Gastroesophageal sphincter (tissue), 4 donors: Measurements from ENCODE around the gene MCC. TPM values are rescaled to one million over a fixed set of nuclear protein-coding genes. Genes with fewer than 3 reads are reported as not detected.

ENCODE experiments used
- ATAC-seq: fragments of 150-250 bp; one replicate; pipeline ENCODE4 v1.9.1; 2016; ENCODE audit warnings: mild to moderate bottlenecking, moderate library complexity
- H3K27ac ChIP-seq, 4 donors: fragments of 200-600 bp; sonication (generic) in 3 of 4; 1 replicate in 3 of 4; 2 replicates in 1 of 4; pipeline ENCODE4 v1.5.1; 2016 to 2019
- H3K27me3 ChIP-seq: fragments of 200-600 bp; sonication (generic); one replicate; pipeline ENCODE4 v1.5.1; 2019
- H3K36me3 ChIP-seq, 2 donors: fragments of 200-600 bp; sonication (generic); one replicate each; pipeline ENCODE4 v1.5.1; 2019; ENCODE audit warnings: control low read depth in 1 of 2
- H3K4me1 ChIP-seq, 3 donors: fragments of 200-600 bp; sonication (generic); 1 replicate in 2 of 3; 2 replicates in 1 of 3; pipeline ENCODE4 v1.5.1; 2016 to 2019; ENCODE audit warnings: control low read depth in 2 of 3
- H3K4me3 ChIP-seq, 2 donors: fragments of 200-600 bp; sonication (generic); one replicate each; pipeline ENCODE4 v1.5.1; 2019; ENCODE audit warnings: mild to moderate bottlenecking in 1 of 2, moderate library complexity in 1 of 2
- H3K9me3 ChIP-seq, 3 donors: fragments of 200-600 bp; sonication (generic); one replicate each; pipeline ENCODE4 v1.5.1; 2017 to 2019; ENCODE audit warnings: control low read depth in 2 of 3
- CTCF ChIP-seq, 4 experiments: fragments of 200-600 bp in 2 of 4; fragments of 450-650 bp in 2 of 4; sonication (generic) in 1 of 4; IDR thresholded peaks; one replicate each; pipeline ENCODE4 v1.5.1; 2017 to 2019; ENCODE audit warnings: antibody characterized with exemption in 4 of 4, mild to moderate bottlenecking in 2 of 4, moderate library complexity in 2 of 4
- EP300 ChIP-seq: sonication (generic); formaldehyde crosslinking; IDR thresholded peaks from one replicate; pipeline ENCODE4 v1.6.1; 2017; ENCODE audit warnings: antibody characterized with exemption, mild to moderate bottlenecking
- POLR2A ChIP-seq, 2 donors: fragments of 450-650 bp; IDR thresholded peaks; one replicate each; pipeline ENCODE4 v1.6.1; 2017; ENCODE audit warnings: antibody characterized with exemption in 2 of 2, mild to moderate bottlenecking in 2 of 2, moderate library complexity in 1 of 2
- POLR2AphosphoS5 ChIP-seq: sonication (generic); formaldehyde crosslinking; IDR thresholded peaks from one replicate; pipeline ENCODE4 v1.6.1; 2017; ENCODE audit warnings: antibody characterized with exemption
- WGBS, 2 donors: methylation state at CpG; one replicate each; pipeline ENCODE4 v1.1.5; 2018; ENCODE audit warnings: low coverage in 1 of 2; 5-methylcytosine and 5-hydroxymethylcytosine counted together
- total RNA-seq, 4 donors: library from RNA; depleted of rRNA; stranded (reverse); fragments of >200 nt; gene quantifications; one replicate each; pipeline ENCODE4 v1.1.0, GENCODE V29; 2016

MCC gene
- total RNA-seq, 4 donors from 2014 or later: 20.5 to 28.7 (median 23.5) TPM

DNA sequence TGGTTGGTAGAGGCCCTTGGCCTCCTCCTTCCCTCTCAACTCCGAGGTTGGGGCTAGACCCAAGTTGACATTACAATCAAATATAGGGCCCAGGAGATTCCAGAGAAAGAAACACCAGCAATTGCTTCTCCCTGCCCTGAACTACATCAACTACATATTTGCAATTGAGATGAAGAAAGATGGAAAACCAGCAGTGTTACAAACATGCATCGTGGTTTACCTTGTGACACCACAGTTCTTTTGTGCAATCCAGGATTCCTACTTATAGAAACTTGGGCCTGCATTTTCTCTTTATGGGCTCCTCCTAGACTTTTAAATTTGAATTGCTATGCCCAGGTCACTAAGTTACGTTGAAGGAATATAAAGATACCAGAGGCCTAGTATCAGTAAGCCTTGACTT is 384.9 kb downstream of the MCC start:
- Histone ChIP-seq H3K4me3 (no peak overlapping the region), H3K4me1 (no peaks in the 10 kb centered on the region), H3K27me3 (no peaks in the 10 kb centered on the region), H3K9me3 (no peaks in the 10 kb centered on the region), H3K36me3 (peaks cover under 1 to 33% of the 10 kb centered on the region in 2 donors), H3K27ac (no peak overlapping the region)
- ATAC-seq: no peak
- 93 to 100% methylated on average over 2 to 3 of the region's 3 CpGs for WGBS, 2 donors
- TF ChIP-seq EP300 (no peak), POLR2AphosphoS5 (no peak), CTCF (IDR thresholded peaks at IDR 0.05) (no peak), POLR2A (IDR thresholded peaks at IDR 0.05) (no peak)

GRCh38 chr5:113102121-113102531 is 386.1 kb downstream of the MCC start:
- Histone ChIP-seq H3K36me3 (peaks cover 4 to 44% of the 10 kb centered on the region in 2 donors), H3K27me3 (no peaks in the 10 kb centered on the region), H3K4me3 (no peak overlapping the region), H3K4me1 (no peaks in the 10 kb centered on the region), H3K27ac (no peak overlapping the region), H3K9me3 (no peaks in the 10 kb centered on the region)
- ATAC-seq: no peak
- 63 to 86% methylated on average over 1 of the region's 1 CpG for whole genome bisulfite sequencing, 2 donors
- no peak for TF ChIP-seq POLR2A (IDR thresholded peaks at IDR 0.05)
- no peak for TF ChIP-seq CTCF (IDR thresholded peaks at IDR 0.05)
- no peak for TF ChIP-seq EP300

- 94 to 98% methylated on average over 2 of the region's 2 CpGs for WGBS, 2 donors
- H3K36me3 ChIP-seq: peaks cover 4 to 49% of the 10 kb centered on the region in 2 donors
- no peak overlapping the region for H3K27ac ChIP-seq
- no peak for ATAC-seq
- TF ChIP-seq EP300: no peak
- no peak for TF ChIP-seq CTCF (IDR thresholded peaks at IDR 0.05)
- no peak for TF ChIP-seq POLR2A (IDR thresholded peaks at IDR 0.05)
- TF ChIP-seq POLR2AphosphoS5: no peak
- H3K4me3 ChIP-seq: no peak overlapping the region
- H3K9me3 ChIP-seq: no peaks in the 10 kb centered on the region
- no peaks in the 10 kb centered on the region for H3K4me1 ChIP-seq
- no peaks in the 10 kb centered on the region for H3K27me3 ChIP-seq
These were observed 387.3 kb downstream of the MCC start for GRCh38 chr5:113100981-113101380.

DNA sequence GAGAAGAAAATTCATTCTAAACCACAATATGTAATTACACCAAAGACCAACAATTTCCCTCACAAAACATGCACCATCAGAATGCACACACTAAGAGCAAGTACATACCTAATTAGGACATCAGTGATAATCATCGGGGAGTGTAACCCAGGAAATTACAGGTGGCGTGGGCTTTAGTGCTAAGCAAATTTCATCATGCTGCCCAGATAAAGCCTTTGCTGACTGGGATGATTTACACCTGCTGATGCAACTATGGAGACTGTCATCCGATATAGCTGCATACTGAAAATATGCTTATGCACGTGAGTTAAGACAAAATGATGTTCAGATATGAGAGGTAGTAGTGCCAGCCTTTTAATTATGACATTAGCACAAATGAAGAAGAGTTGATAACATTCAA is 388.4 kb downstream of the MCC start:
- Histone ChIP-seq H3K4me3 (no peak overlapping the region), H3K36me3 (peaks cover 4 to 49% of the 10 kb centered on the region in 2 donors), H3K27ac (no peak overlapping the region), H3K9me3 (no peaks in the 10 kb centered on the region), H3K27me3 (no peaks in the 10 kb centered on the region), H3K4me1 (no peaks in the 10 kb centered on the region)
- 92 to 93% methylated on average over 3 to 4 of the region's 4 CpGs for WGBS, 2 donors
- no peak for ATAC-seq
- no peak for TF ChIP-seq POLR2AphosphoS5
- TF ChIP-seq CTCF (IDR thresholded peaks at IDR 0.05): no peak
- TF ChIP-seq EP300: no peak
- TF ChIP-seq POLR2A (IDR thresholded peaks at IDR 0.05): no peak

DNA sequence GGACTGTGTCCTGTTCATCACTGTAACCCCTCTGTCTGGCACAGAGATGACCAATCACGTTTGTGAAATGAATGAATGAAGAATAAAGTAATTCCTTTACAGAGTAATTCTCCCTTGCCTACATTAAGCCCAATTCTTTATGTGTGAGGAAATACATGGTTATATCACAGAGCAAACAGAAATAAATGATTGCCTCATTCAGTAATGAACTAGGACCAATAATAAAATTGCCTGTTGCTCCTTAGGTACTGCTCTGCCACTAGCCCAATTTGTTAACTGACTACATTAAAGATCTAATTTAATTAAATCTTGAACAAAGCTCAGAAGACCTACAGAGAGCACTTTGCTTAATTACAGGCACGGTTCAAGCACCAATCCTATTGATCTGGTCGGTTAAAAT is 389.9 kb downstream of the MCC start:
- no peak overlapping the region for H3K27ac ChIP-seq
- H3K4me1 ChIP-seq: no peaks in the 10 kb centered on the region
- WGBS, 2 donors: 43 to 64% methylated on average over 2 to 3 of the region's 3 CpGs
- no peak for ATAC-seq
- no peaks in the 10 kb centered on the region for H3K27me3 ChIP-seq
- H3K9me3 ChIP-seq: no peaks in the 10 kb centered on the region
- peaks cover 4 to 49% of the 10 kb centered on the region in 2 donors for H3K36me3 ChIP-seq
- TF ChIP-seq CTCF (IDR thresholded peaks at IDR 0.05): no peak
- TF ChIP-seq EP300: no peak
- TF ChIP-seq POLR2AphosphoS5: no peak
- no peak for TF ChIP-seq POLR2A (IDR thresholded peaks at IDR 0.05)
- no peak overlapping the region for H3K4me3 ChIP-seq
